Measurements from ENCODE around the gene POLR3E.
A peak's percentile ranks its signal among the peaks of the same experiment; 100 is the strongest.
"Not testable (repeated sequence)": the region's sequence is repeated elsewhere in the genome, so short reads cannot be mapped to it uniquely, and the experiment has no call there.

Gene POLR3E

DNA sequence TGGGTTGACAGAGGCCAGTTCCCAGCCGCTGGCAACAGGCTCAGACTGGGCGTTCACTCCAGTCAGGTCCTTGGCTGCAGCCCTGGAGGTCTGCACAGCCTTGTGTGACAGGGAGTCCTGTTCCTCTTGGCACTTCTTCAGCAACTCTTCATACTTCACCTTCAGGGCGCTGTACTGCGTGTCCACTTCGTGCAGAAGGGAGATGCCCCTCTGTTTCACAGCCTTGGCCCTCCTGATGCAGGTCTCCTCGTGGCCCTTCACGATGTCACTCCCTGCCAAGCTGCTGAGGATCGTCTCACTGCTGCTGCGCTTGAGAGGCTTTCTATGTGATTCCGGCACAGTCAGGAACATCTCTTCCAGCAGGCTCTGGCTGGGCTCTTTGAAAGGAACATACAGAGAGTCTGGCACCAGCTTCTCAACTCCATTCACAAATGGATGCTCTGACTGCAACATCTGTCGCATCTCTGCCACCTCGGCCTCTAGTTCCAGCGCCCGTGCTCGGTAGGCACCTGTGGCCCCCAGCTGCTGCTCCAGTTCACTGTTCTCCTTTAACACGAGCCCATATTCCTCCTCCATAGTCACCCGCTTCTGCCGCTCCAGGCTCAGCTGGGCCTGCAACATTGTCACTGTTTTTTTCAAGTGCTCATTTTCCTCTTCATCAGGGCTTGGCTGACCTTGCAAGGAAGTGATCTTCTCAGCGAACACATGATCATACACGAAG lies 50.1 kb downstream of the POLR3E start:
- ChIA-PET POLR2A (no interaction called here), CTCF (interaction anchor here (1.3 kb wide), 1 partner anchor 25 kb away, joined by 3 read pairs; no protein-coding TSS in a partner anchor)
- H3K36me3 ChIP-seq (ENCODE audit: control insufficient read depth in 4 of 4, insufficient read depth in 4 of 4, low read length in 3 of 4), result peaks cover 7 to 31% (median 14%) of the 10 kb centered on the region in 4 experiments
- no peak overlapping the region for H3K27ac ChIP-seq (ENCODE audit: insufficient read depth in 1 of 2, low read depth in 1 of 2, low read length in 2 of 2, poor library complexity in 1 of 2, severe bottlenecking in 2 of 2)
- peaks cover 0 to 3% (median 0%) of the 10 kb centered on the region in 4 experiments for H3K4me1 ChIP-seq (ENCODE audit: control extremely low read depth in 1 of 4, control insufficient read depth in 4 of 4, insufficient read depth in 4 of 4, low read length in 3 of 4)
- no peak for DNase-seq
- no peaks in the 10 kb centered on the region for H3K27me3 ChIP-seq (replicated peaks in 2 of 5; ENCODE audit: control insufficient read depth in 4 of 5, insufficient read depth in 5 of 5, low read length in 4 of 5)
- no peaks in the 10 kb centered on the region for H3K9me3 ChIP-seq (ENCODE audit: control extremely low read depth in 1 of 5, control insufficient read depth in 4 of 5, insufficient read depth in 2 of 5, low read depth in 1 of 5, low read length in 4 of 5)
- H3K4me3 ChIP-seq (ENCODE audit: control insufficient read depth in 1 of 7, extremely low read depth in 1 of 7, insufficient read depth in 4 of 7, low read depth in 2 of 7, low read length in 6 of 7), result no peak overlapping the region
- WGBS (ENCODE audit: insufficient coverage), result 97% methylated on average over 15 of the region's 20 CpGs

DNA sequence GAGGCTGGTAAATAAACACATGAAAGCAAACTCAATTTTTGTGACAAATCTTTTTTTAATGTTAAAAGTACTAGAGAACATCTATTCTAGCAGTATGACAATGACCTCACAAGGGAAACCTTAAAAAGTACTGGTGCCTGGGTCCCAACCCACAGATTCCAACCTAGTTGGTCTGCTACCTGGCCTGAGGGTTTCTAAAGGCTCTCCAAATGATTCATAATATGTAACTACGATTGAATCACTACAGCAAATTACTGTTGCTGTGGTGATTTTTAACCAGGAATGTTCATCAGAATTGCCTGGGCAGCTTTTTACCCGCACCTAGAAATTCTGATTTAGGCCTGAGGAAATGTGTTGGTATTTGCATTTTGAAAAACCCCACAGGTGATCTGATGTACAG lies 51.1 kb downstream of the POLR3E start:
- ChIA-PET CTCF (no interaction called here), POLR2A (no interaction called here)
- peaks cover 0 to 14% (median 1%) of the 10 kb centered on the region in 4 experiments for H3K4me1 ChIP-seq (ENCODE audit: control extremely low read depth in 1 of 4, control insufficient read depth in 4 of 4, insufficient read depth in 4 of 4, low read length in 3 of 4)
- H3K4me3 ChIP-seq (ENCODE audit: control insufficient read depth in 1 of 7, extremely low read depth in 1 of 7, insufficient read depth in 4 of 7, low read depth in 2 of 7, low read length in 6 of 7), result no peak overlapping the region
- DNase-seq, result no peak
- H3K27ac ChIP-seq (ENCODE audit: insufficient read depth in 1 of 2, low read depth in 1 of 2, low read length in 2 of 2, poor library complexity in 1 of 2, severe bottlenecking in 2 of 2), result no peak overlapping the region
- H3K36me3 ChIP-seq (ENCODE audit: control insufficient read depth in 4 of 4, insufficient read depth in 4 of 4, low read length in 3 of 4), result peaks cover 7 to 31% (median 15%) of the 10 kb centered on the region in 4 experiments
- WGBS (ENCODE audit: insufficient coverage), result no CpG with 5 or more reads among the region's 2 CpGs
- no peaks in the 10 kb centered on the region for H3K9me3 ChIP-seq (ENCODE audit: control extremely low read depth in 1 of 5, control insufficient read depth in 4 of 5, insufficient read depth in 2 of 5, low read depth in 1 of 5, low read length in 4 of 5)
- no peaks in the 10 kb centered on the region for H3K27me3 ChIP-seq (replicated peaks in 2 of 5; ENCODE audit: control insufficient read depth in 4 of 5, insufficient read depth in 5 of 5, low read length in 4 of 5)

DNA sequence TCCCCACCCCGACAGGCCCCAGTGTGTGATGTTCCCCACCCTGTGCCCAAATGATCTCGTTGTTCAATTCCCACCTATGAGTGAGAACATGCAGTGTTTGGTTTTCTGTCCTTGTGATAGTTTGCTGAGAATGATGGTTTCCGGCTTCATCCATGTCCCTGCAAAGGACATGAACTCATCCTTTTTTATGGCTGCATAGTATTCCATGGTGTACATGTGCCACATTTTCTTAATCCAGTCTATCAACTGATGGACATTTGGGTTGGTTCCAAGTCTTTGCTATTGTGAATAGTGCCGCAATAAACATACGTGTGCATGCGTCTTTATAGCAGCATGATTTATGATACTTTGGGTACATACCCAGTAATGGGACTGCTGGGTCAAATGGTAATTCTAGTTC lies 53.8 kb downstream of the POLR3E start:
- Histone ChIP-seq H3K36me3 (ENCODE audit: control insufficient read depth in 4 of 4, insufficient read depth in 4 of 4, low read length in 3 of 4) (peaks cover 7 to 34% (median 15%) of the 10 kb centered on the region in 4 experiments), H3K4me1 (ENCODE audit: control extremely low read depth in 1 of 4, control insufficient read depth in 4 of 4, insufficient read depth in 4 of 4, low read length in 3 of 4) (peaks cover 0 to 31% (median 6%) of the 10 kb centered on the region in 4 experiments)
- H3K4me3 ChIP-seq (ENCODE audit: control insufficient read depth in 1 of 7, extremely low read depth in 1 of 7, insufficient read depth in 4 of 7, low read depth in 2 of 7, low read length in 6 of 7); H3K27ac ChIP-seq (ENCODE audit: insufficient read depth in 1 of 2, low read depth in 1 of 2, low read length in 2 of 2, poor library complexity in 1 of 2, severe bottlenecking in 2 of 2); H3K9me3 ChIP-seq (ENCODE audit: control extremely low read depth in 1 of 5, control insufficient read depth in 4 of 5, insufficient read depth in 2 of 5, low read depth in 1 of 5, low read length in 4 of 5); DNase-seq; H3K27me3 ChIP-seq (replicated peaks in 2 of 5; ENCODE audit: control insufficient read depth in 4 of 5, insufficient read depth in 5 of 5, low read length in 4 of 5); POLR2A ChIA-PET: not testable (repeated sequence)
- CTCF ChIA-PET, result interaction anchor here (0.9 kb wide), 1 partner anchor 24 kb away, joined by 4 read pairs; no protein-coding TSS in a partner anchor
- 100% methylated on average over 2 of the region's 6 CpGs for WGBS (ENCODE audit: insufficient coverage)

DNA sequence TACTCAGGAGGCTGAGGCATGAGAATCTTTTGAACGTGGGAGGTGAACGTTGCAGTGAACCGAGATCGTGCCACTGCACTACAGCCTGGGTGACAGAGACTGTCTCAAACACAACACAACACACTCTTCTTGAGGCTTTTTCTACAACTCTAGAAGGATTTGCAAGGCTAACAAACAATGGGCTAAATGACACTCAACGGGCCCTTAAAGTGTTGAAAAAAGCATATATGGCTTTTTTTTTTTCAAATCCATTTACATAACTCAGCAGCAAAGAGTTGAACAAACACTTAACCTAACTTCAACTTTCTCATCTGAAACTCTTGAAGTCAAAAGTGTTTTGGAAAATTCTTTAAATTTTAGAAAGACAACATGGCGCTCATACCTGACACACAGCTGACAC lies 54.9 kb downstream of the POLR3E start:
- CTCF ChIA-PET, result interaction anchor here (0.9 to 1.2 kb wide), 2 partner anchors 9 to 23 kb away, joined by 3 to 4 read pairs; no protein-coding TSS in a partner anchor

DNA sequence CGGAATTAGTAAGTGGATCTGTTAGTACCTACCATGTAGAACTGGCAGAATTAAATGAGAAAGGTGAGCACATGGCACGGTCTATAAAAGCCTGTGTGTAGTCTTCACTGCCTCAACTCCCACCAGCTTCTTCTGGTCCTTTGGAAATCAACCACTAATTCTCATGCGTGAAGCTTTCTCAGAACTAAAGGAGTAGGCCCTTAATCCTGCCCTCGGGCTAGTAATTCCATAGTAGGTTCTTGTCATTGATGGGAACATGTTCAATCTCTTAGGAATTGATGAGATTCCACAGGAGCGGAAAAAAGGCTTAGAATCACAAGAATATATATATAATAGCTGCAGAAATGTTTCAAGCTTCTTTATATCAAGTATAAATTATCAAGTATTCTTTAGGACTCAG lies 55.5 kb downstream of the POLR3E start:
- POLR2A ChIA-PET, result no interaction called here
- CTCF ChIA-PET, result interaction anchor here (1.0 to 1.2 kb wide), 2 partner anchors 9 to 65 kb away, joined by 3 read pairs; no protein-coding TSS in a partner anchor
- H3K27ac ChIP-seq (ENCODE audit: insufficient read depth in 1 of 2, low read depth in 1 of 2, low read length in 2 of 2, poor library complexity in 1 of 2, severe bottlenecking in 2 of 2), result no peak overlapping the region

More for the DNA sequence above, 54.9 kb downstream of the POLR3E start:
- POLR2A ChIA-PET, result no interaction called here
- WGBS (ENCODE audit: insufficient coverage), result 97% methylated on average over 5 of the region's 6 CpGs
- no peak overlapping the region for H3K4me3 ChIP-seq (ENCODE audit: control insufficient read depth in 1 of 7, extremely low read depth in 1 of 7, insufficient read depth in 4 of 7, low read depth in 2 of 7, low read length in 6 of 7)
- no peaks in the 10 kb centered on the region for H3K9me3 ChIP-seq (ENCODE audit: control extremely low read depth in 1 of 5, control insufficient read depth in 4 of 5, insufficient read depth in 2 of 5, low read depth in 1 of 5, low read length in 4 of 5)
- no peaks in the 10 kb centered on the region for H3K27me3 ChIP-seq (replicated peaks in 2 of 5; ENCODE audit: control insufficient read depth in 4 of 5, insufficient read depth in 5 of 5, low read length in 4 of 5)
- peaks cover 0 to 34% (median 6%) of the 10 kb centered on the region in 4 experiments for H3K4me1 ChIP-seq (ENCODE audit: control extremely low read depth in 1 of 4, control insufficient read depth in 4 of 4, insufficient read depth in 4 of 4, low read length in 3 of 4)
- H3K36me3 ChIP-seq (ENCODE audit: control insufficient read depth in 4 of 4, insufficient read depth in 4 of 4, low read length in 3 of 4), result peaks cover 6 to 26% (median 13%) of the 10 kb centered on the region in 4 experiments
- DNase-seq, result no peak
- H3K27ac ChIP-seq (ENCODE audit: insufficient read depth in 1 of 2, low read depth in 1 of 2, low read length in 2 of 2, poor library complexity in 1 of 2, severe bottlenecking in 2 of 2), result no peak overlapping the region

DNA sequence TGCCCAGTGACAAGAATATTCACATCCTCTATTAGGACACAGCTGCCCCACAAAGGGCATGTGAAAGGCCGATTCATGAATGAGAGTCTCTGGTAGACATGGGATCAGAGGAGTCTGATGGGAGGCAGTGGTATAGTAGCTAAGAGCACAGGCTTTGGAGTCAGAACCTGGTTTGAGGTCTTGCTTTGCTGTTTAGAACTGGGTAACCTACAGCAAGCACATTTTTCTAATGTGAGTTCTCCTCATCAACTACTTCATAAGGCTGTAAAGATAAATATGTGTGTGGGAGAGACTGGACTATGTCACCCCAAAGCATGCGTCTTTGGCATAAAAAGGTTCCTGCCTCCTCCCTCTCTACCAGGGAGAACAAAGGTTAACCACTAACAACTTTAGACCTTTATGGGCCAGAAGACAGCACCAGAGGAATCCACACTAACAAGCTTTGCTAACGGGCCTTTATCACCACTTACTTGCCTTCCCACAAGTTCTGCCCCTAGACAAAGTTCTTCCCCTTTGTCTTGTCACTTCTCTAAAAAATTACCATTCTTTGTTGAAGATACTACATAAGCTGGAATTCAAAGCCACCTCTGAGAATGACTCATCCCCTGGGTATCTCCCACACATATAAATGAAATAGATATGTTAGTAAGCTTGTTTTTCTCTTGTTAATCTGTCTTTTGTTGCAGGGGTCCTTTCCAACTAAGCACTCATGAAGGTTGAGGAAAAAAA lies 56.1 kb downstream of the POLR3E start:
- peak overlapping the region in 1 of 2 experiments; percentile 7 for H3K27ac ChIP-seq (ENCODE audit: insufficient read depth in 1 of 2, low read depth in 1 of 2, low read length in 2 of 2, poor library complexity in 1 of 2, severe bottlenecking in 2 of 2)
- peaks cover 4 to 45% (median 8%) of the 10 kb centered on the region in 4 experiments for H3K4me1 ChIP-seq (ENCODE audit: control extremely low read depth in 1 of 4, control insufficient read depth in 4 of 4, insufficient read depth in 4 of 4, low read length in 3 of 4)
- whole genome bisulfite sequencing (ENCODE audit: insufficient coverage), result 17% methylated on average over 1 of the region's 3 CpGs
- H3K4me3 ChIP-seq (ENCODE audit: control insufficient read depth in 1 of 7, extremely low read depth in 1 of 7, insufficient read depth in 4 of 7, low read depth in 2 of 7, low read length in 6 of 7), result no peak overlapping the region
- POLR2A ChIA-PET, result no interaction called here
- CTCF ChIA-PET, result interaction anchor here (0.7 to 1.0 kb wide), 2 partner anchors 19 to 65 kb away, joined by 3 read pairs; no protein-coding TSS in a partner anchor
- peak in 2 of 3 donors; percentile 65 to 71 for DNase-seq
- no peaks in the 10 kb centered on the region for H3K9me3 ChIP-seq (ENCODE audit: control extremely low read depth in 1 of 5, control insufficient read depth in 4 of 5, insufficient read depth in 2 of 5, low read depth in 1 of 5, low read length in 4 of 5)
- H3K27me3 ChIP-seq (replicated peaks in 2 of 5; ENCODE audit: control insufficient read depth in 4 of 5, insufficient read depth in 5 of 5, low read length in 4 of 5), result no peaks in the 10 kb centered on the region
- peaks cover under 1 to 17% (median 7%) of the 10 kb centered on the region in 4 experiments for H3K36me3 ChIP-seq (ENCODE audit: control insufficient read depth in 4 of 4, insufficient read depth in 4 of 4, low read length in 3 of 4)

More for the DNA sequence above, 55.5 kb downstream of the POLR3E start:
- no peak for DNase-seq
- 100% methylated on average over 1 of the region's 5 CpGs for WGBS (ENCODE audit: insufficient coverage)
- Histone ChIP-seq H3K4me1 (ENCODE audit: control extremely low read depth in 1 of 4, control insufficient read depth in 4 of 4, insufficient read depth in 4 of 4, low read length in 3 of 4) (peaks cover 0 to 39% (median 6%) of the 10 kb centered on the region in 4 experiments), H3K27me3 (replicated peaks in 2 of 5; ENCODE audit: control insufficient read depth in 4 of 5, insufficient read depth in 5 of 5, low read length in 4 of 5) (no peaks in the 10 kb centered on the region), H3K9me3 (ENCODE audit: control extremely low read depth in 1 of 5, control insufficient read depth in 4 of 5, insufficient read depth in 2 of 5, low read depth in 1 of 5, low read length in 4 of 5) (no peaks in the 10 kb centered on the region), H3K36me3 (ENCODE audit: control insufficient read depth in 4 of 4, insufficient read depth in 4 of 4, low read length in 3 of 4) (peaks cover 4 to 21% (median 9%) of the 10 kb centered on the region in 4 experiments), H3K4me3 (ENCODE audit: control insufficient read depth in 1 of 7, extremely low read depth in 1 of 7, insufficient read depth in 4 of 7, low read depth in 2 of 7, low read length in 6 of 7) (no peak overlapping the region)

All from common myeloid progenitor, CD34-positive (primary cell).